Measurements from ENCODE around the gene KCNQ1.

GRCh38 chr11:2831781-2832532 is 387.1 kb downstream of the KCNQ1 start:
- no peak for TF ChIP-seq POLR2A (IDR thresholded peaks at IDR 0.05; ENCODE audit: low read depth, low read length)
- TF ChIP-seq POLR2AphosphoS5 (IDR thresholded peaks at IDR 0.05; ENCODE audit: low read depth, low read length) = no peak
- TF ChIP-seq POU2F2 (IDR thresholded peaks at IDR 0.05; ENCODE audit: low read depth, low read length) = no peak
- TF ChIP-seq SPI1 (IDR thresholded peaks at IDR 0.05; ENCODE audit: low read depth, low read length) = no peak
- TF ChIP-seq TAF1 (IDR thresholded peaks at IDR 0.05; ENCODE audit: low read depth, low read length) = no peak

All from GM12891 (cell line).